HG02610 (cell line): ENCODE measurements around the gene TRAPPC10.

Source experiments
- ATAC-seq: cut with Tn5 transposase; IDR thresholded peaks from one replicate; pipeline ENCODE4 v1.9.1; 2021; ENCODE audit warnings: mild to moderate bottlenecking, moderate library complexity; ENCODE audit not compliant: unreplicated experiment

The TRAPPC10 gene

DNA sequence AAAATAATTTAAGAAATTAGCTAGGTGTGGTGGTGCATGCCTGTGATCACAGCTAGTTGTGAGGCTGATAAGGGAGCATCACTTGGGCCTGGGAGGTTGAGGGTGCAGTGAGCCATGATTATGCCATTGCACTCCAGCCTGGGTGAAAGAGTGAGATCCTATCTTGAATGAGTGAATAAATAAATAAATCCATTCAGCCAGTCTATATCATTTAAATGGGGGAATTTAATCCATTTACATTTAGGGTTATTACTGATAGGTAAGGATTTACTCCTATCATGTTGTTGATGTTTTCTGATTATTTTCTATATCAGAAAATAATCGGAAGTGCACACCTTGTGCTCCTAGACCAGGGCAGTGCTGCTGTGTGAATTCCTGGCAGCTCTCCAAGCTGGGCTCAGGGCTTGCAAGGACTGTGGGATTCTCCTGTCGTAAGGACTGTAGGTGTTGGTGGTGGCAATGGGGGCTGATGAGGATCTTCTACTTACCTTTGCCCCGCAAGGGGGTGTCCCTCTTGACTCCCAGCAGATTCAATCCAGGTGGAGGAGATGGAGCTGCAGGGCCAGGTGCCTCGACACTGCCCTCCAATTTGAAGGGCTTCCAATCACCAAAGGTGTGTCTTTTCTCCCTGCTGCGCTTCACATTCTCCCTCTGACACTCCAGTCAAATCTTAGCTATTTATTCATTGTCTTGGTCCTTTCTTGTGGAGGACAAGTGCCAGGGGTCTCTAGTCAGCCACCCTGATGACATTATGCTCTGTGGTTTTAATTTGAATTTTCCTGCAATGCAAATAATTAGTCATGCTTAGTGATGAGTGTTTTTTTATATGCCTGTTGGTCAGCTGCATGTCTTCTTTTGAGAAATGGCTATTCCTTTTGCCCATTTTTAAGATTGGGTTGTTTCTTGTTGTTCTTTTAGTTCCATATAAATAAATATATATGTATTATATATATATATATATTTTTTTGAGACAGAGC lies 14.1 kb upstream of the TRAPPC10 start:
- ATAC-seq = no peak

DNA sequence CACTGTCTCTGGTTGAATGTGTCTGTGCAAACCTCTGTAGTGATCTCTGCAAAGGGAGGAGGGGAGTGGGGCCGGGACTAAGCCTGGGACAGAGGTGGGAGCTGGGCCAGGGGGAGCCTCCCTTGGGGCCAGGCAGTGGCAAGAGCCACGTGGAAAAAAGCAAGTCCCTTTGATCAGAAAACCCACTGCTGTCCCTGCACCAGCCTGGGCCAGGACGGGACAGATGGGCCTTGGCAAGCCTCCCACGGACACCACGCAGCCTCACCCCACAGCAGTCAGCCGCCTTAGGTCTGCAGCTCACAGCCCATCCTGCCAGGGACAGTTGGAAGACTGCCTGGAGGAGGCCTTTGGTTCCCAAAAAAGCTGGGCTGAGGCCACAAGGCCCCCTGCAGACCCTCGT lies 11.7 kb upstream of the TRAPPC10 start:
- no peak for ATAC-seq

GRCh38 chr21:44002511-44002910 lies 9.6 kb upstream of the TRAPPC10 start:
- ATAC-seq = no peak

- no peak for ATAC-seq
Measured at GRCh38 chr21:44003307-44003966, 8.7 kb upstream of the TRAPPC10 start.

DNA sequence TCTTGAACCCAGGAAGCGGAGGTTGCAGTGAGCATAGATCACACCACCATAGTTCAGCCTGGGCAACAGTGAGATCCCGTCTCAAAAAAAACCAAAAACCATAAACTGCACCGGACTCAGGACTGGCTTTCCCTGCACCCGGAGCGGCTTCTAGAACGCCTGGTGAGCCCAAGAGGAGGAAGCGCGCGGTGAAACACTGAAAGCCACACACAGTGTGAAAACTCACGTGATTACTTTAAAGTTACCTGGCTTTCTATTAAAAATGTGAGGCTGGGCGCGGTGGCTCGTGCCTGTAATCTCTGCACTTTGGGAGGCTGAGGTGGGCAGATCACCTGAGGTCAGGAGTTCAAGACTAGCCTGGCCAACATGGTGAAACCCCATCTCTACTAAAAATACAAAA lies 7.0 kb upstream of the TRAPPC10 start:
- no peak for ATAC-seq

DNA sequence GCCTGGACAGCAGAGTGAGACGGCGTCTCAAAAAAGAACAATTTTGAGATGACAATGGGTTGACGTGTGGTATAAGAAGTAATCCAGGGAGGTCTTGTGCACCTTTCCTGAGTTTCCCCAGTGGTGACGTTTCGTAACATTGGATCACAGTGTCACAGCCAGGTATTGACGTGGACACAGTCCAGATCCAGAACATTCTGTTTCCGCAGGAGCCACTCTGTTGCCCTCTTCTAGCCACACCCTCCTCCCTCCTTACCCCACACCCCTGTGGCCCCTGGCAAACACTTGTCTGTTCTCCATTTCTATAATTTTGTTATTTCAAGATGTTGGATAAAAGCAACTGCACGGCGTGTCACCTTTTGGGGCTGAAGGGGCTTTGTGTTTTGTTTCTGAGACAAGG lies 6.5 kb upstream of the TRAPPC10 start:
- ATAC-seq = no peak

DNA sequence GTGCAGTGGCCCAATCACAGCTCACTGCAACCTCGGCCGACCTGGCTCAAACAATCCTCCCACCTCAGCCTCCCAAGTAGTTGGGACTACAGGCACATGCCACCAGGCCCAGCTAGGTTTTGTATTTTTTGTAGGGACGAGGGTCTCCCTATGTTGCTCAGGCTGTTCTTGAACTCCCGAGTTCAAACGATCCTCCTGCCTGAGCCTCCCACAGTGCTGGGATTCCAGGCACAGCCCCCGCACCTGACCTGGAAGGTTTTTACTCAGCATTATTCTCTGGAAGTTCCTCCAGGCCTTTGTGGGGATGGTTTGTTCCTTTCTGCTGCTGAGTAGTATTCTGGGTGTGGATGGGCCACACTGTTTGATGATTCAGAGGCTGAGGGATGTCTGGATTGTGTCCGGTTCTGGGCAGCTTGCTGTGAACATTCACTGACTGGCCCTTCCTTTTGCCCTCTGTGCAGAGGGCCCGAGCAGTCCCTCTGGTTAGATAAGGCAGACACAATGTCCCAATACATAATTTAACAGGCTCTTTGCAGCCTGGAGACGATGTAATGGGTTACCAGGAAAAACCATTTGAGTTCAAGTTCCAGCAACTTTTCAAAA lies 6.0 kb upstream of the TRAPPC10 start:
- ATAC-seq = no peak

GRCh38 chr21:44006656-44007055 lies 5.5 kb upstream of the TRAPPC10 start:
- no peak for ATAC-seq

- no peak for ATAC-seq
Measured at GRCh38 chr21:44010429-44010828, 1.7 kb upstream of the TRAPPC10 start.

DNA sequence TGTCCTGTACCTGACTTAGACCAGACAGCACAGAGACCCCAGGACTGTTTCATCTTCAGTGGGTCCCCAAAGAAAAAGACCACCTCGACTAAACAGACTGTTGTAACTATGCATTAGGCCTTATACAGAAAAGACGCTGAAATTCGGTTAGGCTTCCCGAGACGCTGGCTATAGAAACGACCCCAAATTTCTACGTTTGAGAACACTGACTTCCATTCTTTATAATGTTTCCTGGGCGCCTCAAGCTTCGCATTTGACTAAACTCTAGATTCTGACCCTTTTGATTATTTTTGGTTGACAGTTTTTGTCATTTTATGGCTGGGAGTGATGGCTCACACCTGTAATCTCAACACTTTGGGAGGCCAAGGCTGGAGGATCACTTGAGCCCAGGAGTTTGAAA lies 986 bp upstream of the TRAPPC10 start:
- no peak for ATAC-seq

GRCh38 chr21:44012474-44013379 lies 618 bp downstream of the TRAPPC10 start:
- peak; percentile 55 for ATAC-seq

DNA sequence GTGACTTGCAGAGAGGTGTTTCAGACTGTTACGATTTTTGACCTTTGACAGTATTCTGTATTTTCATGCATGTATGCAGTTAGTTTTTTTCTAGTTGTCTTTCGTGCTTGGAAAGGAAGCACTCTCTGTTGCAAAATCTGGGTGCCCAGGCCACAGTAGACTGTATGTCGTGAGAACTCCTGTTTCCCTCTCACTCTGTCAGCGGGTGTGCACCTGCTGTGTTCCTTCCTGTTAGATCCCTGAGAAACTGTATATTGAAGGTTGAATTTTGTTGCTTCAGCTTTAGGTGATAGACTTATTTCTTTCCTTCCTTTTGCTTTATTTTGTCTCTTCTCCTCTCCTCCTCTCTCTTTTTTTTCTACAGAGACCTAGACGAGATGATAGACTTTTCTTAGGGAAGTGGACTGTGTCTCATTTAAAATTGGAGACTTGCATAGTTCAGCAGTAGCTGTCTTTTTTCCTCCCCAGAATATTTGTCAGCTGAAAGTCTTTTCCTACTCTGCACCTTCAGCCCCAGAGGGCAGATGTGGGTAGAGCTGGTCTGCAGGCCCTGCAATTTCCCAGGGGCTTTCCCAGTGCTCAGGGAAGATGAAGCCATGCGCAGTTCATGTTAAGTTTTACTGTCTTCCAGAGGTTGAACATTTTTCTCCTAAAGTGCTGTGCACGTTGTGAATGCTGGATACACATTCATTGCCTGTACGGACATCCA lies 1.4 kb downstream of the TRAPPC10 start:
- no peak for ATAC-seq

- no peak for ATAC-seq
Measured at GRCh38 chr21:44017601-44018000, 5.5 kb downstream of the TRAPPC10 start.

- no peak for ATAC-seq
Measured at GRCh38 chr21:44018127-44018526, 6.0 kb downstream of the TRAPPC10 start.

- no peak for ATAC-seq
Measured at GRCh38 chr21:44018813-44019567, 6.9 kb downstream of the TRAPPC10 start.

DNA sequence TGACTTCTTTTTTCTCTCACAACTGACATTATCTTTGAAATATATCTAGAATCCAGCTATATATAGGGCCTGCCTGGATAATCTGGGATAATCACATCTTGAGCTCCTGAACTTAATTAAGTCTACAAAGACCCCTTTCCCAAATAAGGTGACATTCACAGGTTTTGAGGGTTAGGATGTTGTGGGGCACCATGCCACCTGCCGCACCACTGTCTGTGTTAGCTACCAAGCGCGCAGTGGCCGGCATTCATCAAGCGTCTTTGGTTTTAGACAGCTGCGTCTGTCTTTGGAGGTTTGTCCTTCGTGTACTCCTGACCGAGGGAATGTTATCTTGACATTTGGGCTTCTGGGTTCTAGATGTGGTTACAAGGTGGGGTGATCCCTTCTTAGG lies 7.5 kb downstream of the TRAPPC10 start:
- ATAC-seq = no peak

DNA sequence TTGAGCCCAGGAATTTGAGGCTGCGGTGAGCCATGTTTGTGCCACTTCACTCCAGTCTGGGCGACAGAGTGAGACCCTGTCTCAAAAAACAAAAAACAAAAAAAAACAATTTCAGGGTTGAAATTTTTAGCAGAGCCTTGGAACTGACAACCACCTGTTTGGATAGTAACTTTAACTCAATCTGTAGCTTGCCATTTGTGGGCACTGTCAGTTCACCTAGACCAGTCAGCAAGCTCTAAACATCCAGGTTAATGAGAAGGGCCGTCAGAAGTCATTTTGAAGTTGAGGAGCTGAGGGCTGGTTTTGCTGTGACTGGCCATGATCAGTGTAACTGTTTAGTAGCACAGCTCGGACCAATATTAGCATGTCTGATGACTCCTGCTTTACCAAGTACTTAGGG lies 8.4 kb downstream of the TRAPPC10 start:
- ATAC-seq = no peak

GRCh38 chr21:44021064-44021463 lies 9.0 kb downstream of the TRAPPC10 start:
- ATAC-seq = no peak

DNA sequence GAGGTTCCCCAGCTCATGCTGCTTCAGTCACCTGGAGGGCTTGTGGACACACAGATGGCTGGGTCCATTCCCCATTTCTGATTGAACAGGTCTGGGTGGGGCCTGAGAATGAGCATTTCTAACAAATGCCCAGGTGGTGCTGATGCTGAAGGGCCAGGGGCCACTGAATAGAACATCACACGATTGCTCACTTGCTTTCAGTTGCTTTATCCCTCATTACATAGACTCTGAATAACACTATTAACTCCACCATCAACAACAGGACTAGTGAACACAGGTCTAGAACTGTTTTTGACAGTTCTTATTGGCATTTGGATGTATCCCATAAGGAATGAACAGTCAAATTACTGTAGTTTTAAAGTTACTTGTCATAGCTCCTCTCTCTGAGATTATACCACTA lies 12.1 kb downstream of the TRAPPC10 start:
- no peak for ATAC-seq
